Neural cell (in vitro differentiated cells): ENCODE measurements around the gene PPP6R1. TPM values are rescaled to one million over a fixed set of nuclear protein-coding genes. Genes with fewer than 3 reads are reported as not detected.

Experiments used
- H2AFZ ChIP-seq: fragments of 200-600, 300-800 bp; sonication (generic), shearing (Covaris generic); 2 replicates; pipeline ENCODE4 v1.6.0; 2014; ENCODE audit warnings: low read depth, mild to moderate bottlenecking, antibody characterized with exemption, low read length, moderate library complexity
- H3F3A ChIP-seq: fragments of 200-600 bp; shearing (Covaris generic); 2 replicates; pipeline ENCODE4 v1.6.1; 2016; ENCODE audit warnings: mild to moderate bottlenecking, moderate library complexity, mixed read lengths, antibody characterized with exemption, low read length; ENCODE audit not compliant: insufficient read depth, poor library complexity, severe bottlenecking
- H3K27ac ChIP-seq: fragments of 200-600, 300-800 bp; sonication (generic), shearing (Covaris generic); 2 replicates; pipeline ENCODE4 v1.5.1; 2014; ENCODE audit warnings: mild to moderate bottlenecking, low read length, moderate library complexity
- H3K27me3 ChIP-seq: fragments of 300-800, 200-600 bp; sonication (generic), shearing (Covaris generic); 2 replicates; pipeline ENCODE4 v1.6.0; 2014; ENCODE audit warnings: mild to moderate bottlenecking, low read depth, low read length, moderate library complexity; ENCODE audit not compliant: insufficient read depth
- H3K36me3 ChIP-seq: fragments of 300-800, 200-600 bp; sonication (generic), shearing (Covaris generic); 2 replicates; pipeline ENCODE4 v1.5.1; 2014; ENCODE audit warnings: mild to moderate bottlenecking, antibody characterized with exemption, low read length, moderate library complexity; ENCODE audit not compliant: insufficient read depth
- H3K4me2 ChIP-seq: fragments of 300-800, 200-600 bp; sonication (generic), shearing (Covaris generic); 2 replicates; pipeline ENCODE4 v1.6.0; 2014; ENCODE audit warnings: mild to moderate bottlenecking, low read length
- H3K4me3 ChIP-seq: fragments of 300-800, 200-600 bp; sonication (generic), shearing (Covaris generic); 2 replicates; pipeline ENCODE4 v1.5.1; 2014; ENCODE audit warnings: mild to moderate bottlenecking, low read length, moderate library complexity
- H3K79me2 ChIP-seq: fragments of 200-600 bp; shearing (Covaris generic); replicated peaks from 2 replicates; pipeline ENCODE4 v1.6.0; 2014; ENCODE audit warnings: mild to moderate bottlenecking, low read length, moderate library complexity; ENCODE audit not compliant: insufficient read depth
- H3K9ac ChIP-seq: fragments of 300-800, 200-600 bp; sonication (generic), shearing (Covaris generic); 2 replicates; pipeline ENCODE4 v1.6.1; 2016; ENCODE audit warnings: mild to moderate bottlenecking, low read length, mixed read lengths
- H3K9me2 ChIP-seq: fragments of 200-600 bp; shearing (Covaris generic); 2 replicates; pipeline ENCODE4 v1.6.1; 2016; ENCODE audit warnings: mild to moderate bottlenecking, low read length, mixed read lengths; ENCODE audit not compliant: insufficient read depth
- H3K9me3 ChIP-seq: fragments of 200-600, 300-800 bp; sonication (generic), shearing (Covaris generic); 2 replicates; pipeline ENCODE4 v1.6.1; 2016; ENCODE audit warnings: mild to moderate bottlenecking, mixed run types, low read length, moderate library complexity, mixed read lengths
- H4K20me1 ChIP-seq: fragments of 200-600 bp; shearing (Covaris generic); 2 replicates; pipeline ENCODE4 v1.6.1; 2016; ENCODE audit warnings: mild to moderate bottlenecking, mixed run types; ENCODE audit not compliant: insufficient read depth
- CTCF ChIP-seq: fragments of 450-650 bp; IDR thresholded peaks from 2 replicates; pipeline ENCODE4 v1.5.1; 2014; ENCODE audit warnings: antibody characterized with exemption, mild to moderate bottlenecking, moderate library complexity; ENCODE audit not compliant: poor library complexity, severe bottlenecking
- EP300 ChIP-seq: fragments of 450-650 bp; conservative IDR thresholded peaks from 2 replicates; pipeline ENCODE4 v1.6.1; 2014; ENCODE audit warnings: antibody characterized with exemption, mild to moderate bottlenecking, moderate library complexity; ENCODE audit not compliant: poor library complexity, severe bottlenecking
- EZH2 ChIP-seq: fragments of 200-600, 300-800 bp; shearing (Covaris generic), sonication (generic); IDR thresholded peaks from 2 replicates; pipeline ENCODE4 v1.6.1; 2014; ENCODE audit warnings: antibody characterized with exemption, low read length, borderline replicate concordance, mild to moderate bottlenecking; ENCODE audit not compliant: insufficient read depth, poor library complexity, severe bottlenecking
- MXI1 ChIP-seq: fragments of 450-650 bp; conservative IDR thresholded peaks from 2 replicates; pipeline ENCODE4 v1.6.1; 2014; ENCODE audit warnings: antibody characterized with exemption, mild to moderate bottlenecking; ENCODE audit not compliant: poor library complexity, severe bottlenecking
- POLR2AphosphoS5 ChIP-seq: IDR thresholded peaks from 2 replicates; pipeline ENCODE4 v1.6.1; 2012
- RAD21 ChIP-seq: fragments of 450-650 bp; conservative IDR thresholded peaks from 2 replicates; pipeline ENCODE4 v1.6.1; 2014; ENCODE audit warnings: antibody characterized with exemption, mild to moderate bottlenecking, moderate library complexity
- SMC3 ChIP-seq: fragments of 450-650 bp; conservative IDR thresholded peaks from 2 replicates; pipeline ENCODE4 v1.6.1; 2014; ENCODE audit warnings: antibody characterized with exemption, mild to moderate bottlenecking, moderate library complexity; ENCODE audit not compliant: poor library complexity
- TAF1 ChIP-seq: IDR thresholded peaks from 2 replicates; pipeline ENCODE4 v1.6.1; 2012; ENCODE audit warnings: low read depth
- polyA plus RNA-seq: library from polyadenylated mRNA; depleted of rRNA; stranded (reverse); fragments of >200 nt; gene quantifications from 2 replicates; pipeline ENCODE4 v1.2.3, GENCODE V29; 2014
- small RNA-seq, 3 experiments: library from RNA; depleted of rRNA; stranded (forward); fragments of <200 nt; gene quantifications; one replicate each; pipeline ENCODE3, GENCODE V24; 2012
- TF ChIP-seq, protein P1 (sequence below): IDR thresholded peaks from 2 replicates; pipeline ENCODE4 v1.6.1; 2012; ENCODE audit warnings: borderline replicate concordance

Gene PPP6R1
- polyA plus RNA-seq, 1 donor from 2014 or later: 20.0 TPM

- no peaks in the 10 kb centered on the region for H3K9me2 ChIP-seq
- peaks cover 28% of the 10 kb centered on the region for H3K27me3 ChIP-seq
- H3K9ac ChIP-seq: no peak overlapping the region
Measured at GRCh38 chr19:55181740-55182139, 77.1 kb downstream of the PPP6R1 start.

More at GRCh38 chr19:55181740-55182139, 77.1 kb downstream of the PPP6R1 start:
- no peak overlapping the region for H2AFZ ChIP-seq
- peaks cover 7% of the 10 kb centered on the region for H3K36me3 ChIP-seq
- no peaks in the 10 kb centered on the region for H4K20me1 ChIP-seq
- H3K79me2 ChIP-seq: peaks cover 4% of the 10 kb centered on the region
- H3K27ac ChIP-seq: no peak overlapping the region
- TF ChIP-seq, protein P1, sequence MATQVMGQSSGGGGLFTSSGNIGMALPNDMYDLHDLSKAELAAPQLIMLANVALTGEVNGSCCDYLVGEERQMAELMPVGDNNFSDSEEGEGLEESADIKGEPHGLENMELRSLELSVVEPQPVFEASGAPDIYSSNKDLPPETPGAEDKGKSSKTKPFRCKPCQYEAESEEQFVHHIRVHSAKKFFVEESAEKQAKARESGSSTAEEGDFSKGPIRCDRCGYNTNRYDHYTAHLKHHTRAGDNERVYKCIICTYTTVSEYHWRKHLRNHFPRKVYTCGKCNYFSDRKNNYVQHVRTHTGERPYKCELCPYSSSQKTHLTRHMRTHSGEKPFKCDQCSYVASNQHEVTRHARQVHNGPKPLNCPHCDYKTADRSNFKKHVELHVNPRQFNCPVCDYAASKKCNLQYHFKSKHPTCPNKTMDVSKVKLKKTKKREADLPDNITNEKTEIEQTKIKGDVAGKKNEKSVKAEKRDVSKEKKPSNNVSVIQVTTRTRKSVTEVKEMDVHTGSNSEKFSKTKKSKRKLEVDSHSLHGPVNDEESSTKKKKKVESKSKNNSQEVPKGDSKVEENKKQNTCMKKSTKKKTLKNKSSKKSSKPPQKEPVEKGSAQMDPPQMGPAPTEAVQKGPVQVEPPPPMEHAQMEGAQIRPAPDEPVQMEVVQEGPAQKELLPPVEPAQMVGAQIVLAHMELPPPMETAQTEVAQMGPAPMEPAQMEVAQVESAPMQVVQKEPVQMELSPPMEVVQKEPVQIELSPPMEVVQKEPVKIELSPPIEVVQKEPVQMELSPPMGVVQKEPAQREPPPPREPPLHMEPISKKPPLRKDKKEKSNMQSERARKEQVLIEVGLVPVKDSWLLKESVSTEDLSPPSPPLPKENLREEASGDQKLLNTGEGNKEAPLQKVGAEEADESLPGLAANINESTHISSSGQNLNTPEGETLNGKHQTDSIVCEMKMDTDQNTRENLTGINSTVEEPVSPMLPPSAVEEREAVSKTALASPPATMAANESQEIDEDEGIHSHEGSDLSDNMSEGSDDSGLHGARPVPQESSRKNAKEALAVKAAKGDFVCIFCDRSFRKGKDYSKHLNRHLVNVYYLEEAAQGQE: no peak
- no peak for TF ChIP-seq EP300
- TF ChIP-seq EZH2: no peak
- TF ChIP-seq RAD21: no peak
- TF ChIP-seq SMC3: no peak
- TF ChIP-seq CTCF: no peak
- no peak for TF ChIP-seq POLR2AphosphoS5
- TF ChIP-seq MXI1: no peak
- no peak for TF ChIP-seq TAF1
- no peaks in the 10 kb centered on the region for H3K9me3 ChIP-seq
- H3K4me3 ChIP-seq: no peak overlapping the region
- no peaks in the 10 kb centered on the region for H3F3A ChIP-seq
- H3K4me2 ChIP-seq: no peak overlapping the region

Small RNA genes lying within 50 kb of the gene (small RNA-seq; reads per million reads assigned to genes)
- gene MIR6802: 0 to 3.0 (median 0) reads per million in 3 experiments
- 0 to 0.58 (median 0.56) reads per million in 3 experiments for gene MIR6803
- gene MIR6804: 0 to 1.2 (median 0.39) reads per million in 3 experiments

Other genes starting within 250 kb of the PPP6R1 start
- 0.31 TPM in 1 of 2 replicates, not detected in the other for gene GP6, start 220.8 kb downstream of the PPP6R1 start, polyA plus RNA-seq
- 9.8 and 14.2 TPM in 2 replicates for gene RDH13, start 195.9 kb downstream of the PPP6R1 start, polyA plus RNA-seq
- gene EPS8L1, start 183.1 kb downstream of the PPP6R1 start, polyA plus RNA-seq: 25.5 and 28.0 TPM in 2 replicates
- 109 and 137 TPM in 2 replicates for gene PPP1R12C, start 141.4 kb downstream of the PPP6R1 start, polyA plus RNA-seq
- gene TNNT1, start 109.8 kb downstream of the PPP6R1 start, polyA plus RNA-seq: 4.0 and 6.2 TPM in 2 replicates
- gene TNNI3, start 101.3 kb downstream of the PPP6R1 start, polyA plus RNA-seq: 22.5 and 22.6 TPM in 2 replicates
- 0.38 and 2.2 TPM in 2 replicates for gene DNAAF3, start 92.4 kb downstream of the PPP6R1 start, polyA plus RNA-seq
- gene SYT5, start 78.7 kb downstream of the PPP6R1 start, polyA plus RNA-seq: 210 and 237 TPM in 2 replicates
- 0.54 and 0.56 TPM in 2 replicates for gene PTPRH, start 49.5 kb downstream of the PPP6R1 start, polyA plus RNA-seq
- gene TMEM86B, start 30.3 kb downstream of the PPP6R1 start, polyA plus RNA-seq: 0.84 and 2.3 TPM in 2 replicates
- gene HSPBP1, start 21.1 kb upstream of the PPP6R1 start, polyA plus RNA-seq: 61.1 and 86.8 TPM in 2 replicates
- gene BRSK1, start 25.0 kb upstream of the PPP6R1 start, polyA plus RNA-seq: 213 and 244 TPM in 2 replicates
- gene TMEM150B, start 66.3 kb upstream of the PPP6R1 start, polyA plus RNA-seq: not detected in 2 replicates
- 50.9 and 72.1 TPM in 2 replicates for gene KMT5C, start 80.9 kb upstream of the PPP6R1 start, polyA plus RNA-seq
- gene COX6B2, start 95.7 kb upstream of the PPP6R1 start, polyA plus RNA-seq: 0.17 TPM in 1 of 2 replicates, not detected in the other
- gene GARIN5B, start 104.2 kb upstream of the PPP6R1 start, polyA plus RNA-seq: not detected in 2 replicates
- gene IL11, start 111.4 kb upstream of the PPP6R1 start, polyA plus RNA-seq: 0.62 and 1.7 TPM in 2 replicates
- not detected in 2 replicates for gene TMEM190, start 117.8 kb upstream of the PPP6R1 start, polyA plus RNA-seq
- gene TMEM238, start 125.3 kb upstream of the PPP6R1 start, polyA plus RNA-seq: not detected in 2 replicates
- 135 and 195 TPM in 2 replicates for gene RPL28, start 126.9 kb upstream of the PPP6R1 start, polyA plus RNA-seq
- gene UBE2S, start 148.8 kb upstream of the PPP6R1 start, polyA plus RNA-seq: 119 and 188 TPM in 2 replicates
- gene SHISA7, start 184.3 kb upstream of the PPP6R1 start, polyA plus RNA-seq: 4.5 and 7.1 TPM in 2 replicates
- 47.7 and 48.1 TPM in 2 replicates for gene ISOC2, start 202.6 kb upstream of the PPP6R1 start, polyA plus RNA-seq
- 0.19 and 3.0 TPM in 2 replicates for gene C19orf85, start 205.7 kb upstream of the PPP6R1 start, polyA plus RNA-seq
- gene ZNF628, start 217.6 kb upstream of the PPP6R1 start, polyA plus RNA-seq: 0.37 and 0.68 TPM in 2 replicates
- gene NAT14, start 226.2 kb upstream of the PPP6R1 start, polyA plus RNA-seq: 129 and 145 TPM in 2 replicates
- 0.45 and 1.4 TPM in 2 replicates for gene SSC5D, start 229.4 kb upstream of the PPP6R1 start, polyA plus RNA-seq